ENCODE measurements around the gene WNT9A.
"Not testable (repeated sequence)": the region's sequence is repeated elsewhere in the genome, so short reads cannot be mapped to it uniquely, and the experiment has no call there.

The WNT9A gene

DNA sequence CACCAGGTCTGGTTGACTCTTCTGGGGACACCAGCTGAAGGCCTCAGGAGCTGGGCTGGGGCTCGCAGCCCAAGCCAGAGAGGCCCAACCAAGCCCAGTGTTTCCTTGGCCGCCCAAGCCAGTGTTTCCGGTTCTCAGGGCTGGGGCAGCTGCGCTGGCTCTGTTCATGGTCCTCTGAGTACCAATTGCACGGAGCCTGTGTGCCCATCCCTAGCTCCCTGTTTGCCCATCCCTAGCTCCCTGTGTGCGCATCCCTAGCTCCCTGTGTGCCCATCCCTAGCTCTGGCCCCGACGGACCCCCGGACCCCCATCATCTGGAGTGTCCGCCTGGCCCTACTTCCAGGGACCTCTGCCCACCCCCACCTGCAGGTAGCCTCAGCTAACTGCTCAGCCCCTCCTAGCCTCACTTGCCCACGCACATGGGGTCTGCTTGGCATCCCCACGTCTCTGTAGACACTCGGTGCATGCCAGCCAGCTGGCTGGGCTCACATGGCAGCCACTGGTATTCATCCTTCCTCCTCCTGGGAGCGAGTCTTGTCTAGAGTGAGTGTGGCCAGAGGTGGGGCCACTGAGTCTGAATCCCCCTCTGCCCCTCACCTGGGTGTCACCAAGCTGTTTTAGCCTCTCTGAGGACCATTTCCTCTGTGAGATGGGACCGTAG, 64.0 kb downstream of the WNT9A start:
- no peak for DNase-seq

DNA sequence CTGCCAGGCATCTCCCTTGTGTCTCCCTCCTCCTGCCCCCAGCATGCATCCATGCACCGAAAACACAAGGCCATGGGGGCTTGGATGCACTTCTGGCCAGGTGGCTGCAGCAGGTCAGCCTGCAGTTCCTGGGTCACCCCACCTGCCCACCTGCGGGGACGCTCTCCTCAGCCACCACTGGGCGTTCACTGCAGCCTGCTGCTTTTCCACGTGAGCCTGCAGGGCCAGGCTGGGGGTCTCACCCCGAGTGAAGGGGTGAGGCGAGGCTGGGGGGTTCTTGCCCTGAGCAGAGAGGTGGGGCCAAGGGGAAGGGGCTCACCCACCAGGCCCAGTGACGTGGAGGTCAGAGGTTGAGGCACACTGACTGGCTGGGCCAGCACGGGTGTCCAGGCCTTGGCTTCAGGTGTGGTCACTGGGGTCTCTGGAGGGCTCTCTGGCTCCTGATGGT, 64.6 kb downstream of the WNT9A start:
- no peak for DNase-seq

DNA sequence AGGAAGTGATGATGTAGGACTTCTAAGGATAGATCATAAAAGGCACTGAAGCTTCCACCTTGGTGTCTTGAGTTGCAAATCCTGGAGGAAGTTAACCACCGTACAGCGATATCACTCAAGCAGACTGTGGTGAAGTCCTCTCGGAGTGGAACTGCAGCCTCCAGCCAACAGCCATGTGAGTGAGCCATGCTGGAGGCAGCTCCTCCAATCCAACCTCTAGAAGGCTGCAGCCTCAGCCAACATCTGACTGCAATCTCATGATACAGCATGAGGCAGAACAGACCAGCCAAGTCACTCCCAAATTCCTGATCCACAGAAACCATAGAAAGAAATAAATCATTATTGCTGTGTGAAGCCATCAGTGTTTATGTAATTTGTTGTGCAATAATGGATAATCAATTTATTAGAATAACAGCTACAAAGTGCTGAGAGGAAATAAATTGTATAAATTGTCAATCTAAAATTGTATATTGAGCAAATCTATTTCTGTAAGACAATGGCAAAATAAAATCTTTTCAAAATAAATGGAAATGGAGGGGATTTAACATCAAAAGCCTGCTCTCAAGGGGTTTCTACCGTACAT, 67.3 kb downstream of the WNT9A start:
- no peak for DNase-seq

DNA sequence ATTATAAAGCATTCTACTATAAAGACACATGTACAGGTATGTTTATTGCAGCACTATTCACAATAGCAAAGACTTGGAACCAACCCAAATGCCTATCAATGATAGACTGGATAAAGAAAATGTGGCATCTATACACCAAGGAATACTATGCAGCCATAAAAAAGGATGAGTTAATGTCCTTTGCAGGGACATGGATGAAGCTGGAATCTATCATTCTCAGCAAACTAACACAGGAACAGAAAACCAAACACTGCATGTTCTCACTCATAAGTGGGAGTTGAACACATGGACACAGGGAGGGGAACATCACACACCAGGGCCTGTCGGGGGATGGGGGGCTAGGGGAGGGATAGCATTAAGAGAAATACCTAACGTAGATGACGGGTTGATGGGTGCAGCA, 69.9 kb downstream of the WNT9A start:
- not testable (repeated sequence) for DNase-seq

- not testable (repeated sequence) for DNase-seq
Measured at GRCh38 chr1:227871892-227872291, 75.8 kb downstream of the WNT9A start.

- DNase-seq, result no peak
Measured at GRCh38 chr1:227870366-227870765, 77.4 kb downstream of the WNT9A start.

DNA sequence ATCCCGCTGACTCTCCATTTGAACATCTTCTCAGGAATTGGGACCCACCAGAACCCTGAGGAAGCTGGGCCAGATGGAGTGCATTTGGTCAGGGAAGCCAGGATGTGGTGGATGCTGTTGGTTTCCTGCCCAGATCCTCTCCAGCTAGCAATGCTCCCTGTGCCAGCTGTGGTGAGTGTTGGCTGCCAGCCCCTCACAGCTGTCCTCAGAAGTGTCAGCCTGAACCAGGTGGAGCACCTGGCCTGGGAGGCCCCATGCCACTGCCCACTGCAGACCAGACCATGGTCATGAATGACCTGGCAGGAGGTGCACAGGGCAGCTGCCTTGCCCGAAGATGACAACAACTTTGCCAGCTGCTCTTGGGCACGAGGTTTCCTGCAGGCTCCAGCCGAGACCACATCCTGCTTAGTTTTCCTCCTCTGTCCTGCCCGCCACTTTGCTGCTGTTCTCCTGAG, 77.9 kb downstream of the WNT9A start:
- no peak for DNase-seq

GRCh38 chr1:227869279-227869842, 78.4 kb downstream of the WNT9A start:
- no peak for DNase-seq
